Measurements from ENCODE around the gene ZNF687.

DNA sequence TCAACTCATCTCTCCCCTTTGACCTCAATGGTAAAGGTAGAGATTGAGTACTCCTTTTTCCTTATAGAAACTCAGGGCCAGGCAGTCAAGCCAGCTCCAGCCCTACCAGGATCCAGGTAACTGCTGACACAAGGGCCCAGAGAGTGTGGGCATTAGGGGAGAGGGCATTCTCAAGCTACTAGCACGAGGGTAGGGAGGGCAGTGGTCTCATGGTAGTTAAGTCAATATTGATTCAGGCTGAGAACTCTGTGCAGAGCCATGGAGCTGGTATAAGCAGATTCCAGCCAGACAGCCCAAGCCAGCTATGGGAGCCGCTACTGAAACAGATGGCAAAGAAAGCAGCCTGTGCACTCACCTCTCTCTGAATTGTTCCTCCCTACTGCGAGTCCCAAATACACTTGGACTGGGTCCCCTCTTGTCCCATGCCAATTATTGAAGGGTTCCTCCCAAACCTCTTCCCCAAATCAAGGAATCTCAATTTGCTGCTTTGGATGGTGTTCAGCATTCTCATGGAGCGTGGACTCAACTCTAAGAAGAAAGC lies 42.4 kb downstream of the ZNF687 start:
- TF ChIP-seq POLR2A (IDR thresholded peaks at IDR 0.05; ENCODE audit: low read depth, low read length): no peak
- TF ChIP-seq POU2F2 (IDR thresholded peaks at IDR 0.05; ENCODE audit: low read depth, low read length): no peak
- TF ChIP-seq POLR2AphosphoS5 (IDR thresholded peaks at IDR 0.05; ENCODE audit: low read depth, low read length): no peak

All from GM12891 (cell line).